Activated CD4-positive, alpha-beta memory T cell treated with anti-CD3 and anti-CD28 coated beads, Interleukin-2, amount 10 ng/mL, durations not matched to agents 7 days and 5 days (primary cell): Measurements from ENCODE around the gene MATR3. TPM values are rescaled to one million over a fixed set of nuclear protein-coding genes. Genes with fewer than 3 reads are reported as not detected.
A peak's percentile ranks its signal among the peaks of the same experiment; 100 is the strongest.
"Not testable (repeated sequence)": the region's sequence is repeated elsewhere in the genome, so short reads cannot be mapped to it uniquely, and the experiment has no call there.

Experiments used
- CTCF ChIA-PET: fragments of 350-600 bp; sonication (Branson Sonifier 250); formaldehyde crosslinking; loops from one replicate; lab custom pipeline; 2021; ENCODE audit warnings: antibody characterized with exemption, inconsistent platforms; lab: Charles Lee
- POLR2A ChIA-PET: fragments of 350-600 bp; sonication (Branson Sonifier 250); formaldehyde crosslinking; loops from one replicate; lab custom pipeline; 2021; ENCODE audit warnings: antibody characterized with exemption; lab: Charles Lee
- DNase-seq: peaks from one replicate; pipeline ENCODE4 v3.0.0-alpha.2; 2020
- H3K27ac Mint-ChIP-seq: one replicate; pipeline ENCODE4 v1.8.0; 2021; ENCODE audit warnings: mild to moderate bottlenecking, mixed read lengths
- H3K27me3 Mint-ChIP-seq: one replicate; pipeline ENCODE4 v1.8.0; 2021; ENCODE audit warnings: mixed read lengths
- H3K36me3 Mint-ChIP-seq: one replicate; pipeline ENCODE4 v1.8.0; 2021; ENCODE audit warnings: low read depth, mixed read lengths
- H3K4me1 Mint-ChIP-seq: one replicate; pipeline ENCODE4 v1.8.0; 2021; ENCODE audit warnings: mixed read lengths
- H3K4me3 Mint-ChIP-seq: one replicate; pipeline ENCODE4 v1.8.0; 2021; ENCODE audit warnings: mild to moderate bottlenecking, mixed read lengths
- H3K9me3 Mint-ChIP-seq: one replicate; pipeline ENCODE4 v1.8.0; 2021; ENCODE audit warnings: mixed read lengths
- total RNA-seq, 2 experiments: library from RNA; stranded (reverse); gene quantifications; one replicate each; pipeline ENCODE4 v1.2.3, GENCODE V29; 2021

MATR3 gene
- total RNA-seq, 2 experiments from 2014 or later, result 168 to 193 TPM

- Mint-ChIP-seq H3K36me3 (no peaks in the 10 kb centered on the region), H3K27ac (no peak overlapping the region), H3K9me3 (no peaks in the 10 kb centered on the region), H3K4me1 (peaks cover 11% of the 10 kb centered on the region), H3K4me3 (no peak overlapping the region), H3K27me3 (peaks cover 16% of the 10 kb centered on the region)
- DNase-seq, result no peak
- ChIA-PET CTCF (interaction anchor here (1.2 kb wide), 1 partner anchor 473 kb away, joined by 3 read pairs; no protein-coding TSS in a partner anchor), POLR2A (no interaction called here)
Observed at GRCh38 chr5:139263536-139263935, 30.0 kb upstream of the MATR3 start.

DNA sequence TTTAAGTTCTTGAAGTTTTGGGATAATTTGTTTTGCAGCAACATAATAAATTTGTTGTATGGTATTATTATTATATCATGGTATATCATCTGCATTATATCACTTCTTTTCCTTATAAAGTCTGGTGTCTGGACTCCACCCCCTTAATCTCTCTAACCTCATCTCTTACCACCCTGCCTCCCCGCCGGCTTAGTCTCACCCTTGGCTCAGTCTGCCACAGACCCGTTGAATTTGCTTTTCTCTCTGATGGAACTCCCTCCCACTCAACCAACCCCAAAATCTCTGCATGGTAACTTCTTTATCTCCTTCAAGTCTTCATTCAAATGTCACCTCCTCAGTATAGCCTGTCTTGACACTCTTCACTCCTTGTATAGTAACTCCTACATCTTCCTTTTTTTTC lies 29.6 kb upstream of the MATR3 start:
- Mint-ChIP-seq H3K27me3 (peaks cover 15% of the 10 kb centered on the region), H3K36me3 (no peaks in the 10 kb centered on the region), H3K4me3 (no peak overlapping the region), H3K9me3 (no peaks in the 10 kb centered on the region), H3K4me1 (peaks cover 12% of the 10 kb centered on the region), H3K27ac (no peak overlapping the region)
- ChIA-PET POLR2A (no interaction called here), CTCF (interaction anchor here (1.2 to 1.4 kb wide), 2 partner anchors 13 to 474 kb away, joined by 3 to 4 read pairs; no protein-coding TSS in a partner anchor)
- no peak for DNase-seq

- no peaks in the 10 kb centered on the region for H3K36me3 Mint-ChIP-seq
- H3K4me1 Mint-ChIP-seq, result peaks cover 12% of the 10 kb centered on the region
- no peak overlapping the region for H3K4me3 Mint-ChIP-seq
- peaks cover 8% of the 10 kb centered on the region for H3K27me3 Mint-ChIP-seq
- ChIA-PET POLR2A (no interaction called here), CTCF (interaction anchor here (1.4 kb wide), 1 partner anchor 14 kb away, joined by 4 read pairs; no protein-coding TSS in a partner anchor)
- no peaks in the 10 kb centered on the region for H3K9me3 Mint-ChIP-seq
- no peak overlapping the region for H3K27ac Mint-ChIP-seq
- DNase-seq, result no peak
Observed at GRCh38 chr5:139265001-139265400, 28.5 kb upstream of the MATR3 start.

DNA sequence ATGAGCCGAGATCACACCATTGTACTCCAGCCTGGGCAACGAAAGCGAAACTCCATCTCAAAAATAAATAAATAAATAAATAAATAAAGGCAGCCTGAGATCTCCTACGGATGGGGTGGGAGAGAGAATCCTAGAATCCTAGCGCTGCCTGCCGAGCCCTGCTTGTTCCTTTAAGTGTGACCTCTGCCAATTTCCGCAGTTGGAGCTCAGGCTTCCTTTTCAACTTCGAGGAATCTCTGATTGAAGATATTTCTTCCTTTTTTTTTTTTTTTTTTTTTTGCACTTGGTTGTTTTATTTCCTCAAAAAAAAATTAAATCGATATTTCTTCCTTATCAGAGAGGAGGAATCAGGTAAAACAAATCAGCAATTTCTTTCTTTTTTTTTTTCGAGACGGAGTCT lies 27.3 kb upstream of the MATR3 start:
- no peak for DNase-seq
- CTCF ChIA-PET, result interaction anchor here (3.4 kb wide), 1 partner anchor 15 kb away, joined by 12 read pairs; no protein-coding TSS in a partner anchor
- Mint-ChIP-seq H3K4me3 (no peak overlapping the region), H3K9me3 (no peaks in the 10 kb centered on the region), H3K27ac (no peak overlapping the region), H3K4me1 (peaks cover 12% of the 10 kb centered on the region), H3K27me3 (peaks cover 4% of the 10 kb centered on the region), H3K36me3 (no peaks in the 10 kb centered on the region)
- POLR2A ChIA-PET, result no interaction called here

DNA sequence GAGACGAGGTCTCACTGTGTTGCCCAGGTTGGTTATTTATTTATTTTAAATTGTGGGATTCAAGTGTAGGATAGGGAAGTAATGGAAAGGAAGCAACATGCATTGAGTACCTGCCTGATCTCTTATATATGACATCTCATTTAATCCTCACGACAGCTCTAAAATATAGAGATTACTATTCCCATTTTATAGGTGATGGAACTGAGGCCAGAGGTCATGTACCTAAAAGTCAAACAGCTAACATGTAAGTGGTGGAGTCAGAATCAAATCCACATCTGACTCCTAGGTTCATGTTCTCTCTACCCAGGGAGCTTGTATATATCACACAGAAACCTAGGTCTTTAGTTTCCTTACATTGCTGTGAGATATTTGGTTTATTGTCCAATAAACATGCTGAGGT lies 26.1 kb upstream of the MATR3 start:
- no peak for DNase-seq
- H3K9me3 Mint-ChIP-seq, result no peaks in the 10 kb centered on the region
- H3K4me3 Mint-ChIP-seq, result no peak overlapping the region
- peaks cover 4% of the 10 kb centered on the region for H3K27me3 Mint-ChIP-seq
- ChIA-PET POLR2A (interaction anchor here (1.7 kb wide), 1 partner anchor 16 kb away, joined by 4 read pairs; no protein-coding TSS in a partner anchor), CTCF (interaction anchor here (3.4 kb wide), 1 partner anchor 17 kb away, joined by 12 read pairs; no protein-coding TSS in a partner anchor)
- peaks cover 12% of the 10 kb centered on the region for H3K4me1 Mint-ChIP-seq
- no peak overlapping the region for H3K27ac Mint-ChIP-seq
- H3K36me3 Mint-ChIP-seq, result no peaks in the 10 kb centered on the region

GRCh38 chr5:139268364-139269202 lies 25.0 kb upstream of the MATR3 start:
- DNase-seq, result no peak
- H3K9me3 Mint-ChIP-seq, result no peaks in the 10 kb centered on the region
- no peak overlapping the region for H3K4me3 Mint-ChIP-seq
- ChIA-PET POLR2A (interaction anchor here (1.5 to 1.7 kb wide), 2 partner anchors 17 to 25 kb away, joined by 4 read pairs; partner anchors contain the start of gene MATR3), CTCF (interaction anchor here (0.6 to 3.4 kb wide), 6 partner anchors 18 to 689 kb away, joined by 3 to 12 read pairs (median 4); no protein-coding TSS in a partner anchor)
- no peak overlapping the region for H3K27ac Mint-ChIP-seq
- no peaks in the 10 kb centered on the region for H3K36me3 Mint-ChIP-seq
- H3K4me1 Mint-ChIP-seq, result peaks cover 22% of the 10 kb centered on the region
- H3K27me3 Mint-ChIP-seq, result peaks cover 6% of the 10 kb centered on the region

- H3K9me3 Mint-ChIP-seq, H3K27me3 Mint-ChIP-seq, H3K36me3 Mint-ChIP-seq, H3K27ac Mint-ChIP-seq, H3K4me3 Mint-ChIP-seq, DNase-seq: not testable (repeated sequence)
- ChIA-PET POLR2A (interaction anchor here (1.9 kb wide), 1 partner anchor 11 kb away, joined by 6 read pairs; no protein-coding TSS in a partner anchor), CTCF (interaction anchor here (0.7 to 1.3 kb wide), 4 partner anchors 20 to 750 kb away, joined by 3 to 7 read pairs (median 4); no protein-coding TSS in a partner anchor)
- peaks cover 38% of the 10 kb centered on the region for H3K4me1 Mint-ChIP-seq
Observed at GRCh38 chr5:139270718-139271117, 22.8 kb upstream of the MATR3 start.

DNA sequence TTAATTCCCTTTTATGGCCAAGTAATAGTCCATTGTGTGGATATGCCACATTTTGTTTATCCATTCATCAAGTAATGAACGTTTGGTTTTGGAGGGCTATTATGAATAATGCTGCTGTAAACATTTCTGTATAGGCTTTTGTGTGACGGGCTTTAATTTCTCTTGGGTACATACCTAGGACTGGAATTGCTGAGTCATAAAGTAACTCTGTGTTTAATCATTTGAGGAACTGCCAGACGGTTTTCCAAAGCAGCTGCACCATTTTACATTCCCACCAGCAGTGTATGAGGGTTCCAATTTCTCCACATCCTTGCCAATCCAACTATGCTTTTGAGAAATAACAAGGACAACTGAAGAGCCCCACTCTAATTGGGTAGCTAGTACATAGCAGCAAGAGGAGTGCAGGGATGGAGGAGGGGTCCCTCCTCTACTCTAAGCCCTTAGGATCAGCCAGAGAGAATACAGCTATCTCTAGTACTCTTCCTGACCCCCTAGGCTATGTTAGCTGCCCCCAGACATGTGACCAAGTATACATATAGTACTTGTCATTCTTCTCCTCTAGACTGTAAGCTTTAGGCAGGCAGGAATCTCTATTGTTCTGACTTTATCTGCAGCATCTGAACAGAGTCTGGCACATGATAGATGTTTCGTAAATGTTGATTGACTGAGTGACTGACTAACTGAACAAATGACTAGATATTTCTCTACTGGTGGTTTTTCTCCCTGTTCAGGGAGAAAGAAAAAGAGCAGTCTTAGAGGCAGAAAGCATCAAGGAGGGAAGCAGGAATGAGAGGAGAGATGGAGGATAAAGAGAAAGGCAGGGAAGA lies 22.1 kb upstream of the MATR3 start:
- Mint-ChIP-seq H3K27ac (no peak overlapping the region), H3K4me1 (peaks cover 45% of the 10 kb centered on the region), H3K27me3 (peaks cover 4% of the 10 kb centered on the region), H3K36me3 (peaks cover 4% of the 10 kb centered on the region), H3K9me3 (no peaks in the 10 kb centered on the region), H3K4me3 (no peak overlapping the region)
- ChIA-PET POLR2A (interaction anchor here (1.4 to 11.0 kb wide), 5 partner anchors 10 to 70 kb away, joined by 3 to 175 read pairs (median 6); partner anchors contain the start of genes MATR3 and PAIP2), CTCF (interaction anchor here (0.7 to 2.4 kb wide), 3 partner anchors 20 to 750 kb away, joined by 4 to 11 read pairs (median 7); no protein-coding TSS in a partner anchor)
- no peak for DNase-seq

- H3K27me3 Mint-ChIP-seq, result peaks cover 4% of the 10 kb centered on the region
- H3K27ac Mint-ChIP-seq, result peak overlapping the region; percentile 81
- peak; percentile 45 for DNase-seq
- no peaks in the 10 kb centered on the region for H3K9me3 Mint-ChIP-seq
- peak overlapping the region; percentile 85 for H3K4me3 Mint-ChIP-seq
- peaks cover 57% of the 10 kb centered on the region for H3K4me1 Mint-ChIP-seq
- ChIA-PET CTCF (interaction anchor here (0.5 to 2.4 kb wide), 7 partner anchors 10 to 731 kb away, joined by 3 to 11 read pairs (median 4); partner anchors contain the start of gene MATR3), POLR2A (interaction anchor here (0.6 to 11.0 kb wide), 11 partner anchors 9 to 729 kb away, joined by 3 to 175 read pairs (median 3); partner anchors contain the start of genes MATR3, PAIP2 and SIL1)
- peaks cover 11% of the 10 kb centered on the region for H3K36me3 Mint-ChIP-seq
Observed at GRCh38 chr5:139272471-139273321, 20.8 kb upstream of the MATR3 start.

- Mint-ChIP-seq H3K27me3 (peaks cover 4% of the 10 kb centered on the region), H3K4me3 (peak overlapping the region; percentile 85), H3K9me3 (no peaks in the 10 kb centered on the region), H3K27ac (peak overlapping the region; percentile 81), H3K36me3 (peaks cover 13% of the 10 kb centered on the region), H3K4me1 (peaks cover 60% of the 10 kb centered on the region)
- ChIA-PET CTCF (interaction anchor here (0.9 to 2.4 kb wide), 6 partner anchors 11 to 731 kb away, joined by 3 to 11 read pairs (median 4); partner anchors contain the start of gene MATR3), POLR2A (interaction anchor here (0.6 to 11.0 kb wide), 8 partner anchors 13 to 729 kb away, joined by 3 to 175 read pairs (median 3); partner anchors contain the start of genes MATR3 and PAIP2)
- no peak for DNase-seq
Observed at GRCh38 chr5:139273322-139273571, 20.3 kb upstream of the MATR3 start.

DNA sequence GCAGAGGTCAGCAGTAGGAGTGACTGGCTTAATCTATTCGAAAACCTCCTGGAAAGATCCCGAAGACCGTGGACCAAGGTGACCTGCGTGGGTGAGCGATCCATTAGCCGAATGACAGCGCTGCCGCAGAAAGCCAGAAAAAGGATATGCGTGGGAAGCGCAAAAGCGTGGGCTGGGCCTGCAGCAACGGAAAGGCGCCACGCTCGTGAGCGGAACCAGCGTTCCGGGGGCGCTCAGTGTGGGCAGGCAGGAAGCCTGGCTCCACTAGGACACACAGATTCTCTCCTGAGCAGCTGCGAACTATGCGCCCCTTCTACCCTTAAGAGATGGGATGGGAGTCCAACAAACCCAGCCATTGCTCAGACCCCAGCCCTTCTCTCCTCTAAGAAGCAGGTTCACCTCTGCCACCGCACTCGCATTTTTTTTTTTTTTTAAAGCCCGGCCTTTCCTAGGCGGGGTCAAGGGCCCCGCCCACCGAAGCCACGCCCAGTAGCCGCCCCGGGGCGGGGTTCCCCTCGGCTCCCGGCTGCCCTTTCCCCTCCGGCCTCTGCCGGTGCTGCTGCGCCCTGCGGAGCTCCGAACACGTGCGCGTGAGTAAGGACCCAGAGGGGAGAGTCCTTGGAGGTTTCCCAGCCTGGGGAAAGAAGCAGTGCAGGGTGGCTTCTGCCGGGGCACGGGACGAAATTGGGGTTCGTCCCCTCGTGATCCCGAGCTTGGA lies 19.8 kb upstream of the MATR3 start:
- DNase-seq, result peak; percentile 91

More for the DNA sequence above, 19.8 kb upstream of the MATR3 start:
- CTCF ChIA-PET, result interaction anchor here (0.7 to 2.4 kb wide), 10 partner anchors 11 to 732 kb away, joined by 3 to 11 read pairs (median 3); partner anchors contain the start of genes HSPA9 and PAIP2
- peak overlapping the region; percentile 81 for H3K27ac Mint-ChIP-seq
- peak overlapping the region; percentile 85 for H3K4me3 Mint-ChIP-seq
- POLR2A ChIA-PET, result interaction anchor here (0.6 to 11.0 kb wide), 10 partner anchors 10 to 726 kb away, joined by 3 to 175 read pairs (median 4); partner anchors contain the start of genes MATR3 and PAIP2
- no peaks in the 10 kb centered on the region for H3K9me3 Mint-ChIP-seq
- H3K27me3 Mint-ChIP-seq, result peaks cover 4% of the 10 kb centered on the region
- peaks cover 16% of the 10 kb centered on the region for H3K36me3 Mint-ChIP-seq
- peaks cover 60% of the 10 kb centered on the region for H3K4me1 Mint-ChIP-seq
